ENCODE measurements around the gene IGFBPL1. TPM values are rescaled to one million over a fixed set of nuclear protein-coding genes. Genes with fewer than 3 reads are reported as not detected.

The IGFBPL1 gene
- total and polyA plus RNA-seq, 2 of the 13 experiments (the other 11 are each of a cell fraction or from before 2014, with no cell fraction given), result 0.24 TPM; not detected in 1

GRCh38 chr9:38374847-38375571, 49.2 kb downstream of the IGFBPL1 start (continued):
- TF ChIP-seq MLXIP (CRISPR knock-in tag; IDR thresholded peaks at IDR 0.05; ENCODE audit: borderline replicate concordance), result no peak
- no peak for TF ChIP-seq JDP2 (CRISPR knock-in tag; IDR thresholded peaks at IDR 0.05; ENCODE audit: borderline replicate concordance)
- no peak for TF ChIP-seq MIXL1 (CRISPR knock-in tag; IDR thresholded peaks at IDR 0.05)
- no peak for TF ChIP-seq TFE3 (CRISPR knock-in tag; IDR thresholded peaks at IDR 0.05)
- no peak for TF ChIP-seq SATB2 (CRISPR knock-in tag; IDR thresholded peaks at IDR 0.05)
- no peak; the same call in 1 of the 2 replicates for TF ChIP-seq DRAP1 (CRISPR knock-in tag; IDR thresholded peaks at IDR 0.05)

- Histone ChIP-seq H4K20me1 (ENCODE audit: insufficient read depth, low read length) (no peaks in the 10 kb centered on the region), H3K4me3 (replicated peaks in 1 of 3; ENCODE audit: insufficient read depth in 1 of 3, low read depth in 2 of 3, low read length in 3 of 3) (no peak overlapping the region), H3K9ac (ENCODE audit: insufficient read depth, low read depth, low read length) (no peak overlapping the region), H3K79me2 (ENCODE audit: insufficient read depth, low read length) (no peaks in the 10 kb centered on the region), H3K36me3 (replicated peaks in 1 of 2; ENCODE audit: control insufficient read depth in 1 of 2, insufficient read depth in 2 of 2, low read length in 2 of 2) (no peaks in the 10 kb centered on the region), H3K4me2 (ENCODE audit: low read depth, low read length) (no peak overlapping the region; the same call in 1 of the 2 replicates), H3K9me3 (ENCODE audit: low read length) (no peaks in the 10 kb centered on the region), H3K27me3 (ENCODE audit: control insufficient read depth in 1 of 2, insufficient read depth in 2 of 2, low read length in 2 of 2) (no peaks in the 10 kb centered on the region), H3K4me1 (ENCODE audit: insufficient read depth, low read length) (peaks cover 52% of the 10 kb centered on the region), H2AFZ (ENCODE audit: low read length) (no peak overlapping the region), H3K27ac (ENCODE audit: extremely low read length, insufficient read depth, low read length) (no peak overlapping the region)
- ATAC-seq (no peak), DNase-seq (ENCODE audit: low spot score) (no peak), FAIRE-seq (no peak)
- intact Hi-C loops (cut with micrococcal nuclease; ENCODE audit: unreplicated experiment) (loop anchor here (2.0 kb wide), 1 partner anchor 19 kb away; the partner anchor contains the start of gene ALDH1B1), in situ Hi-C loops (cut with HindIII; ENCODE audit: extremely low pct_ligation_motif_present, low pct_unique_long_range_greater_than_20kb) (loop anchor here (25.0 kb wide), 1 partner anchor 886 kb away; the partner anchor contains the start of gene POLR1E)
- WGBS (ENCODE audit: low lambda C conversion rate), result 77% methylated on average over 3 of the region's 3 CpGs
- TF ChIP-seq ZNF160 (CRISPR knock-in tag; IDR thresholded peaks at IDR 0.05) (no peak), ZNF280B (CRISPR knock-in tag; IDR thresholded peaks at IDR 0.05; ENCODE audit: borderline replicate concordance) (no peak), KMT2B (CRISPR knock-in tag; IDR thresholded peaks at IDR 0.05) (no peak), ZBTB46 (CRISPR knock-in tag; IDR thresholded peaks at IDR 0.05; ENCODE audit: borderline replicate concordance) (no peak), ZNF234 (CRISPR knock-in tag; conservative IDR thresholded peaks at IDR 0.05) (no peak), KLF9 (CRISPR knock-in tag; IDR thresholded peaks at IDR 0.05; ENCODE audit: low read depth) (no peak), RBM22 (optimal IDR thresholded peaks at IDR 0.05; ENCODE audit: low read length) (no peak)
- no TSS peak for BruUV-seq (replicated peaks)
- ChIA-PET POLR2A (interaction anchor here (1.9 kb wide), 1 partner anchor 63 kb away, joined by 6 read pairs; no protein-coding TSS in a partner anchor), CTCF (ENCODE audit: low intra/inter-chr PET ratio, low total read pairs) (interaction anchor here (1.8 to 3.9 kb wide), 2 partner anchors 27 kb away, joined by 7 to 90 read pairs; no protein-coding TSS in a partner anchor)
These were observed 50.6 kb downstream of the IGFBPL1 start for GRCh38 chr9:38373679-38374078.

All from HepG2 (cell line).